OCI-LY7 (cell line): ENCODE results near the gene FCHSD2.
A peak's percentile ranks its signal among the peaks of the same experiment; 100 is the strongest.

Experiments used
- EZH2phosphoT487 ChIP-seq: fragments of 200-600 bp; sonication (generic); IDR thresholded peaks from 2 replicates; pipeline ENCODE4 v1.6.1; 2018; ENCODE audit warnings: low read depth, borderline replicate concordance, mild to moderate bottlenecking, mixed run types, antibody characterized with exemption, low read length, moderate library complexity, mixed read lengths
- TF ChIP-seq, protein P1 (sequence below): fragments of 200-600 bp; sonication (generic); conservative IDR thresholded peaks from 2 replicates; pipeline ENCODE4 v1.5.1; 2014; ENCODE audit warnings: mild to moderate bottlenecking, antibody characterized with exemption, low read length, moderate library complexity, mixed read lengths

DNA sequence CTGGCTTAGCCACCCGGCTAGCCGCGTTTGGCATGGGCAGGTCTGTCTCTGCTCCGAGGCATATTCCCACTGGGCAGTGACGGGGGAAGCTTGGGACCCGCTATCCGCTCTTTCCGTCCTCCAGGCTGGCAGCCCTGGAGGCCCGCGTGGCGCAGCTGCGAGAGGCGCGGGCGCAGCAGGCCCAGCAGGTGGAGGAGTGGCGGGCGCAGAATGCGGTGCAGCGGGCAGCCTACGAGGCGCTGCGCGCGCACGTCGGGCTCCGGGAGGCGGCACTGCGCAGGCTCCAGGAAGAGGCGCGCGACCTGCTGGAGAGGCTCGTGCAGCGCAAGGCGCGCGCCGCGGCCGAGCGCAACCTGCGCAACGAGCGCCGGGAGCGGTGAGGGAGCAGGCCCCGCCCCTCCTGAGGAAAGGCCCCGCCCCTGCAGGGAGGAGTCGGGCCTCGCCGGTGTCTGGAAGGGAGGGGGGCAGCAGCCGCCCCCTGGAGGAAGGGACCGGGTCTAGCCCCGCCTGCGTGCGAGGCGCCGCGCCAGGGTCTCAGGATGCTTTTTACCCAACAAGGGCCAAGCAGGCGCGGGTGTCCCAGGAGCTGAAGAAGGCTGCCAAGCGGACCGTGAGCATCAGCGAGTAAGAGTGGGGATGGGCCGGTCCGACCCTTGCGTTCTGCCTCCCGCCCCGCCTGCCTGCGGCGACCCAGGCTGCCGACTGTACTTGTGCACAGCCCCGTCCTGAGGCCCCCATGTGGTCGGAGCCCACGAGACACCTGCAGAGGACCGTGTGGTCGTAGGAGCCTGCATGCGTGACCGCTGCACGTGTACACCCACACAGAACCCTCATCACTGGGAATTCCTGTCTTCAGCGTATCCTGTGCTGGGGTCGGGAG, 320.0 kb downstream of the FCHSD2 start:
- TF ChIP-seq, protein P1, sequence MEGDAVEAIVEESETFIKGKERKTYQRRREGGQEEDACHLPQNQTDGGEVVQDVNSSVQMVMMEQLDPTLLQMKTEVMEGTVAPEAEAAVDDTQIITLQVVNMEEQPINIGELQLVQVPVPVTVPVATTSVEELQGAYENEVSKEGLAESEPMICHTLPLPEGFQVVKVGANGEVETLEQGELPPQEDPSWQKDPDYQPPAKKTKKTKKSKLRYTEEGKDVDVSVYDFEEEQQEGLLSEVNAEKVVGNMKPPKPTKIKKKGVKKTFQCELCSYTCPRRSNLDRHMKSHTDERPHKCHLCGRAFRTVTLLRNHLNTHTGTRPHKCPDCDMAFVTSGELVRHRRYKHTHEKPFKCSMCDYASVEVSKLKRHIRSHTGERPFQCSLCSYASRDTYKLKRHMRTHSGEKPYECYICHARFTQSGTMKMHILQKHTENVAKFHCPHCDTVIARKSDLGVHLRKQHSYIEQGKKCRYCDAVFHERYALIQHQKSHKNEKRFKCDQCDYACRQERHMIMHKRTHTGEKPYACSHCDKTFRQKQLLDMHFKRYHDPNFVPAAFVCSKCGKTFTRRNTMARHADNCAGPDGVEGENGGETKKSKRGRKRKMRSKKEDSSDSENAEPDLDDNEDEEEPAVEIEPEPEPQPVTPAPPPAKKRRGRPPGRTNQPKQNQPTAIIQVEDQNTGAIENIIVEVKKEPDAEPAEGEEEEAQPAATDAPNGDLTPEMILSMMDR: peak; percentile 58; the same call in 1 of the 2 replicates
- TF ChIP-seq EZH2phosphoT487: no peak
